Measurements from ENCODE around the gene PTPRT.

- no peak for TF ChIP-seq USF1 (IDR thresholded peaks at IDR 0.05; ENCODE audit: borderline replicate concordance, low read depth)
- no peak for TF ChIP-seq CTCF (IDR thresholded peaks at IDR 0.05)
- no peak for TF ChIP-seq FOXM1 (IDR thresholded peaks at IDR 0.05; ENCODE audit: low read depth)
Observed at GRCh38 chr20:43034981-43035724, 154.6 kb downstream of the PTPRT start.

All from SK-N-SH (cell line).